Rectal smooth muscle tissue (tissue), 1 donor: ENCODE results near the gene EDN3.

ENCODE experiments used
- H3K27ac ChIP-seq: one replicate; pipeline ENCODE4 v1.7.0; 2013; ENCODE audit warnings: low read depth, low read length, inconsistent platforms
- H3K27me3 ChIP-seq: one replicate; pipeline ENCODE4 v1.7.0; 2013; ENCODE audit warnings: low read length; ENCODE audit not compliant: control insufficient read depth, insufficient read depth
- H3K36me3 ChIP-seq: one replicate; pipeline ENCODE4 v1.7.0; 2013; ENCODE audit warnings: low read length; ENCODE audit not compliant: control insufficient read depth, insufficient read depth
- H3K4me1 ChIP-seq: one replicate; pipeline ENCODE4 v1.7.0; 2013; ENCODE audit warnings: low read length; ENCODE audit not compliant: control insufficient read depth, insufficient read depth
- H3K4me3 ChIP-seq: one replicate; pipeline ENCODE4 v1.7.0; 2013; ENCODE audit warnings: low read length
- H3K9ac ChIP-seq: one replicate; pipeline ENCODE4 v1.7.0; 2013; ENCODE audit warnings: low read length

EDN3 gene

GRCh38 chr20:59316911-59317731 lies 16.7 kb downstream of the EDN3 start:
- Histone ChIP-seq H3K27me3 (no peaks in the 10 kb centered on the region), H3K4me3 (no peak overlapping the region), H3K4me1 (no peaks in the 10 kb centered on the region), H3K9ac (no peak overlapping the region), H3K27ac (no peak overlapping the region), H3K36me3 (no peaks in the 10 kb centered on the region)

GRCh38 chr20:59318201-59318790 lies 17.9 kb downstream of the EDN3 start:
- Histone ChIP-seq H3K36me3 (no peaks in the 10 kb centered on the region), H3K27ac (no peak overlapping the region), H3K4me3 (no peak overlapping the region), H3K27me3 (no peaks in the 10 kb centered on the region), H3K9ac (no peak overlapping the region), H3K4me1 (no peaks in the 10 kb centered on the region)

- no peak overlapping the region for H3K27ac ChIP-seq
Observed at GRCh38 chr20:59318803-59319202, 18.4 kb downstream of the EDN3 start.

GRCh38 chr20:59320426-59320825 lies 20.0 kb downstream of the EDN3 start:
- H3K27ac ChIP-seq: no peak overlapping the region
- H3K27me3 ChIP-seq: no peaks in the 10 kb centered on the region
- H3K4me3 ChIP-seq: no peak overlapping the region
- no peaks in the 10 kb centered on the region for H3K4me1 ChIP-seq
- no peak overlapping the region for H3K9ac ChIP-seq
- H3K36me3 ChIP-seq: no peaks in the 10 kb centered on the region

More at GRCh38 chr20:59318803-59319202, 18.4 kb downstream of the EDN3 start:
- Histone ChIP-seq H3K9ac (no peak overlapping the region), H3K27me3 (no peaks in the 10 kb centered on the region), H3K36me3 (no peaks in the 10 kb centered on the region), H3K4me1 (no peaks in the 10 kb centered on the region), H3K4me3 (no peak overlapping the region)

GRCh38 chr20:59320854-59321647 lies 20.6 kb downstream of the EDN3 start:
- Histone ChIP-seq H3K9ac (no peak overlapping the region), H3K4me1 (no peaks in the 10 kb centered on the region), H3K36me3 (no peaks in the 10 kb centered on the region), H3K27ac (no peak overlapping the region), H3K27me3 (no peaks in the 10 kb centered on the region), H3K4me3 (no peak overlapping the region)

GRCh38 chr20:59322081-59322480 lies 21.7 kb downstream of the EDN3 start:
- Histone ChIP-seq H3K4me3 (no peak overlapping the region), H3K9ac (no peak overlapping the region), H3K27ac (no peak overlapping the region), H3K27me3 (no peaks in the 10 kb centered on the region), H3K36me3 (no peaks in the 10 kb centered on the region), H3K4me1 (no peaks in the 10 kb centered on the region)

GRCh38 chr20:59322585-59323454 lies 22.4 kb downstream of the EDN3 start:
- no peak overlapping the region for H3K4me3 ChIP-seq
- H3K4me1 ChIP-seq: no peaks in the 10 kb centered on the region
- H3K27ac ChIP-seq: no peak overlapping the region

GRCh38 chr20:59323731-59324130 lies 23.3 kb downstream of the EDN3 start:
- Histone ChIP-seq H3K27me3 (no peaks in the 10 kb centered on the region), H3K27ac (no peak overlapping the region), H3K4me1 (no peaks in the 10 kb centered on the region)

More at GRCh38 chr20:59322585-59323454, 22.4 kb downstream of the EDN3 start:
- no peak overlapping the region for H3K9ac ChIP-seq
- no peaks in the 10 kb centered on the region for H3K27me3 ChIP-seq
- no peaks in the 10 kb centered on the region for H3K36me3 ChIP-seq

GRCh38 chr20:59324521-59325141 lies 24.2 kb downstream of the EDN3 start:
- H3K4me3 ChIP-seq: no peak overlapping the region
- no peak overlapping the region for H3K27ac ChIP-seq
- H3K9ac ChIP-seq: no peak overlapping the region
- no peaks in the 10 kb centered on the region for H3K36me3 ChIP-seq
- H3K27me3 ChIP-seq: no peaks in the 10 kb centered on the region
- H3K4me1 ChIP-seq: no peaks in the 10 kb centered on the region

More at GRCh38 chr20:59323731-59324130, 23.3 kb downstream of the EDN3 start:
- Histone ChIP-seq H3K9ac (no peak overlapping the region), H3K4me3 (no peak overlapping the region), H3K36me3 (no peaks in the 10 kb centered on the region)

- no peaks in the 10 kb centered on the region for H3K36me3 ChIP-seq
- no peak overlapping the region for H3K9ac ChIP-seq
- H3K4me1 ChIP-seq: no peaks in the 10 kb centered on the region
- no peaks in the 10 kb centered on the region for H3K27me3 ChIP-seq
- no peak overlapping the region for H3K27ac ChIP-seq
- H3K4me3 ChIP-seq: no peak overlapping the region
Observed at GRCh38 chr20:59325142-59325523, 24.7 kb downstream of the EDN3 start.

- H3K36me3 ChIP-seq: no peaks in the 10 kb centered on the region
- no peaks in the 10 kb centered on the region for H3K27me3 ChIP-seq
- H3K4me3 ChIP-seq: no peak overlapping the region
- H3K9ac ChIP-seq: no peak overlapping the region
- H3K27ac ChIP-seq: no peak overlapping the region
- H3K4me1 ChIP-seq: no peaks in the 10 kb centered on the region
Observed at GRCh38 chr20:59326188-59326587, 25.8 kb downstream of the EDN3 start.
